ENCODE data around the gene U2AF2.

DNA sequence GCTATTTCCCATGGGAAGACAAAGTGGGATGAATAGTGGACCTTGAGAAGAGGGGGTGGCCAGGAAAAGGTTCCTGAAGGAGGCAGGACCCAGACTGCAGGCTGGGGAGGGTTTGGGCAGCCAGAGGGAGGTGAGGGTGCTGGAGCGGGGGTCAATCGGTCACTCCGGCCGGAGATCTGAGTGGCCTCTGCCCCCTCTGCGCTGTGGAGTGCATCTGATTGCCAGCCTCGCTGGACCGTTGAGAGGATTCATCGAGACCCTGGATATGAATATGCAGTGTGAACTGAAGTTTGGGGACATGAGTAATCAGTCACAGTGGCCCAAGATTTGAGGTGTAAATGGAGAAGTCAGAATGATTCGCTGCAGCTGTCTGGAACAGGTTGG is 19.5 kb upstream of the U2AF2 start:
- TF ChIP-seq POLR2A (IDR thresholded peaks at IDR 0.05) (no peak), EP300 (IDR thresholded peaks at IDR 0.05) (no peak), CTCF (IDR thresholded peaks at IDR 0.05) (no peak)

Measured in ovary (tissue), 3 donors.